A549 (cell line): ENCODE results near the gene CRIP3. TPM values are rescaled to one million over a fixed set of nuclear protein-coding genes. Genes with fewer than 3 reads are reported as not detected.

Experiments
- ATAC-seq, 2 experiments: fragments of 200-7000 bp in 1 of 2; fragments of >200 bp in 1 of 2; cut with Nextera tagmentation in 1 of 2; cut with Tn5 transposase in 1 of 2; 3 replicates each; pipeline versions ENCODE4 v1.8.0 to v1.9.1; 2018 to 2020; ENCODE audit warnings: mild to moderate bottlenecking in 1 of 2, moderate library complexity in 1 of 2
- CTCF ChIA-PET: fragments of 300-600 bp; sonication (Branson Sonifier 250); formaldehyde crosslinking; extraction: SDS; loops from one replicate; lab custom pipeline; 2021; ENCODE audit warnings: antibody characterized with exemption, inconsistent platforms; lab: Yijun Ruan, JAX
- POLR2A ChIA-PET: fragments of 350-600 bp; formaldehyde crosslinking; extraction: SDS; loops from one replicate; lab custom pipeline; 2021; ENCODE audit warnings: antibody characterized with exemption, inconsistent platforms; lab: Yijun Ruan, JAX
- DNase-seq, 2 experiments: peaks; one replicate each; pipeline versions ENCODE4 v3.0.0 to v3.0.0-alpha.2; 2011 to 2016; ENCODE audit warnings: low read depth in 1 of 2, low spot score in 1 of 2
- FAIRE-seq: peaks from 2 replicates; lab custom pipeline; 2011; peaks lifted over from hg19 to GRCh38; lab: Jason Lieb, UNC
- H3K27ac ChIP-seq, 2 experiments: fragments of >200 bp; sonication (Bioruptor Twin); formaldehyde crosslinking; 3 replicates each; pipeline ENCODE4 v1.5.1; 2016 to 2017
- H3K4me1 ChIP-seq: fragments of >200 bp; sonication (Bioruptor Twin); formaldehyde crosslinking; 3 replicates; pipeline ENCODE4 v1.6.1; 2016
- H3K4me2 ChIP-seq: fragments of >200 bp; sonication (Bioruptor Twin); formaldehyde crosslinking; 3 replicates; pipeline ENCODE4 v1.6.1; 2016
- H3K4me3 ChIP-seq: fragments of >200 bp; sonication (Bioruptor Twin); formaldehyde crosslinking; 3 replicates; pipeline ENCODE4 v1.5.1; 2016
- H3K9me3 ChIP-seq: fragments of >200 bp; sonication (Bioruptor Twin); formaldehyde crosslinking; 3 replicates; pipeline ENCODE4 v1.6.1; 2016
- BHLHE40 ChIP-seq: IDR thresholded peaks from 2 replicates; pipeline ENCODE4 v1.6.1; 2012; ENCODE audit warnings: low read depth, low read length, inconsistent platforms
- CBX2 ChIP-seq: fragments of 200-600 bp; sonication (generic); IDR thresholded peaks from 2 replicates; pipeline ENCODE4 v1.6.1; 2016; ENCODE audit warnings: low read depth, mild to moderate bottlenecking, borderline replicate concordance
- CHD2 ChIP-seq: fragments of 150-350 bp; IDR thresholded peaks from 2 replicates; pipeline ENCODE4 v1.6.1; 2014; ENCODE audit warnings: low read length; ENCODE audit not compliant: partially characterized antibody
- CHD4 ChIP-seq: fragments of 200-600 bp; sonication (generic); IDR thresholded peaks from 2 replicates; pipeline ENCODE4 v1.6.1; 2016; ENCODE audit warnings: antibody characterized with exemption, mild to moderate bottlenecking, borderline replicate concordance
- EHMT2 ChIP-seq: fragments of 200-600 bp; sonication (generic); IDR thresholded peaks from 2 replicates; pipeline ENCODE4 v1.6.1; 2016; ENCODE audit warnings: antibody characterized with exemption, low read depth, mild to moderate bottlenecking, moderate library complexity
- EP300 ChIP-seq, 2 experiments: fragments of >200 bp; sonication (Bioruptor Twin); formaldehyde crosslinking; IDR thresholded peaks; 2 replicates in 1 of 2; 3 replicates in 1 of 2; pipeline ENCODE4 v1.6.1; 2016 to 2017
- GATA3 ChIP-seq: IDR thresholded peaks from 2 replicates; pipeline ENCODE4 v1.6.1; 2012; ENCODE audit warnings: borderline replicate concordance
- HDAC2 ChIP-seq: fragments of 200-600 bp; sonication (generic); IDR thresholded peaks from 2 replicates; pipeline ENCODE4 v1.6.1; 2016
- HEYL ChIP-seq: fragments of 250-450 bp; sonication (Bioruptor Pico); IDR thresholded peaks from 2 replicates; pipeline ENCODE4 v1.8.0; 2021; ENCODE audit warnings: mild to moderate bottlenecking, moderate library complexity
- KDM1A ChIP-seq: fragments of 200-600 bp; sonication (generic); IDR thresholded peaks from 2 replicates; pipeline ENCODE4 v1.6.1; 2016; ENCODE audit warnings: low read depth, mild to moderate bottlenecking
- NFE2L2 ChIP-seq: fragments of 150-350 bp; conservative IDR thresholded peaks from 2 replicates; pipeline ENCODE4 v1.6.1; 2014; ENCODE audit warnings: low read length
- PHF8 ChIP-seq: fragments of 200-600 bp; sonication (generic); IDR thresholded peaks from 2 replicates; pipeline ENCODE4 v1.6.1; 2016; ENCODE audit warnings: low read depth, mild to moderate bottlenecking, antibody characterized with exemption, moderate library complexity, borderline replicate concordance
- POLR2A ChIP-seq: IDR thresholded peaks from 2 replicates; pipeline ENCODE4 v1.6.1; 2012; ENCODE audit warnings: mild to moderate bottlenecking, low read length
- POLR2AphosphoS2 ChIP-seq: conservative IDR thresholded peaks from 2 replicates; pipeline ENCODE4 v1.6.1; 2012; ENCODE audit warnings: low read length, improper control_type of control experiment, inconsistent platforms
- RARB ChIP-seq: fragments of 250-450 bp; sonication (Bioruptor Pico); IDR thresholded peaks from 2 replicates; pipeline ENCODE4 v1.8.0; 2021; ENCODE audit warnings: mild to moderate bottlenecking, moderate library complexity
- RCOR1 ChIP-seq: fragments of 150-350 bp; IDR thresholded peaks from 2 replicates; pipeline ENCODE4 v1.6.1; 2014; ENCODE audit warnings: antibody characterized with exemption, low read length, low read depth
- RFX5 ChIP-seq: fragments of 450-650 bp; IDR thresholded peaks from 2 replicates; pipeline ENCODE4 v1.7.1; 2014; ENCODE audit warnings: antibody characterized with exemption, mild to moderate bottlenecking, moderate library complexity
- RNF2 ChIP-seq: fragments of 200-600 bp; sonication (generic); IDR thresholded peaks from 2 replicates; pipeline ENCODE4 v1.6.1; 2016; ENCODE audit warnings: low read depth, mild to moderate bottlenecking, antibody characterized with exemption, moderate library complexity, borderline replicate concordance
- SMC3 ChIP-seq: fragments of >200 bp; sonication (Bioruptor Twin); formaldehyde crosslinking; IDR thresholded peaks from 3 replicates; pipeline ENCODE4 v1.6.1; 2018; ENCODE audit warnings: inconsistent platforms
- ZNF302 ChIP-seq: fragments of 250-450 bp; sonication (Bioruptor Pico); IDR thresholded peaks from 2 replicates; pipeline ENCODE4 v1.9.0; 2021; ENCODE audit warnings: inconsistent platforms, mild to moderate bottlenecking, moderate library complexity
- WGBS: methylation state at CpG from one replicate; pipeline ENCODE4 v1.1.6; 2017; ENCODE audit errors: missing lambda C conversion rate; 5-methylcytosine and 5-hydroxymethylcytosine counted together
- polyA plus RNA-seq, 4 experiments: library from polyadenylated mRNA; depleted of rRNA in 3 of 4; stranded (reverse); fragments of >200 nt; fragmentation: RNase III in 1 of 4; extraction: RNeasy Plus Mini Kit Qiagen cat#74134 plus additional on column Dnase treatment in 1 of 4; gene quantifications; 2 replicates in 3 of 4; 3 replicates in 1 of 4; pipeline ENCODE4 v1.2.3, GENCODE V29; 2011 to 2017
- TF ChIP-seq, protein P1 (sequence below): fragments of 250-450 bp; sonication (Bioruptor Pico); IDR thresholded peaks from 2 replicates; pipeline ENCODE4 v1.5.0; 2021; ENCODE audit warnings: mild to moderate bottlenecking, moderate library complexity, borderline replicate concordance
- TF ChIP-seq, protein P2 (sequence below): fragments of >200 bp; sonication (Bioruptor Twin); formaldehyde crosslinking; IDR thresholded peaks from 3 replicates; pipeline ENCODE4 v1.6.1; 2016
- TF ChIP-seq, protein P3 (sequence below): fragments of >200 bp; sonication (Bioruptor Twin); formaldehyde crosslinking; IDR thresholded peaks from 2 replicates; pipeline ENCODE4 v1.6.1; 2016
- TF ChIP-seq, protein P4 (sequence below): IDR thresholded peaks from 2 replicates; pipeline ENCODE4 v1.6.1; 2012
- TF ChIP-seq, protein P5 (sequence below): fragments of 200-600 bp; sonication (generic); IDR thresholded peaks from 2 replicates; pipeline ENCODE4 v1.6.1; 2016; ENCODE audit warnings: antibody characterized with exemption, mild to moderate bottlenecking, moderate library complexity

Gene CRIP3
- polyA plus RNA-seq, 2 of the 4 experiments (the other 2 are of a cell fraction): 1.3 to 2.8 TPM

DNA sequence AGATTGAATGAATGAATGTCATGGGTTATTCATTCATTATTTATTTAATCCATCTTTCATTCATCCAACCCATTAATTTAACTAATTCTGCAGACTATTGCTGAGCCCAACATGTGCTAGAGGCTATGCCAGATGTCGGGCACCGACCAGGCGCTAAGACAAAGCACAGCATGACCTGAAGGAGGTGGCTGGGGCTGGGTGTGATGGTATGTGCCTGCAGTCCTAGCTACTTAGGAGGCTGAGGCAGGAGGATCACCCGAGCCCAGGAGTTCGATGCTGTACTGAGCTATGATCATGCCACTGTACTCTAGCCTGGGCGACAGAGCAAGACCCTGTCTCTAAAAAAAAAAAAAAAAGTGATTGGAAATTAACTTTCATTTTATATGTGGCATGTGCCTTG is 16.3 kb downstream of the CRIP3 start:
- H3K9me3 ChIP-seq: no peaks in the 10 kb centered on the region
- no peak overlapping the region for H3K4me2 ChIP-seq
- POLR2A ChIA-PET: no interaction called here
- H3K27ac ChIP-seq: no peak overlapping the region
- TF ChIP-seq CBX2 (no peak), SMC3 (no peak), RNF2 (no peak), RARB (CRISPR knock-in tag) (no peak), RCOR1 (no peak), CHD2 (no peak), POLR2A (no peak), BHLHE40 (no peak), CHD4 (no peak)
- TF ChIP-seq, protein P1, sequence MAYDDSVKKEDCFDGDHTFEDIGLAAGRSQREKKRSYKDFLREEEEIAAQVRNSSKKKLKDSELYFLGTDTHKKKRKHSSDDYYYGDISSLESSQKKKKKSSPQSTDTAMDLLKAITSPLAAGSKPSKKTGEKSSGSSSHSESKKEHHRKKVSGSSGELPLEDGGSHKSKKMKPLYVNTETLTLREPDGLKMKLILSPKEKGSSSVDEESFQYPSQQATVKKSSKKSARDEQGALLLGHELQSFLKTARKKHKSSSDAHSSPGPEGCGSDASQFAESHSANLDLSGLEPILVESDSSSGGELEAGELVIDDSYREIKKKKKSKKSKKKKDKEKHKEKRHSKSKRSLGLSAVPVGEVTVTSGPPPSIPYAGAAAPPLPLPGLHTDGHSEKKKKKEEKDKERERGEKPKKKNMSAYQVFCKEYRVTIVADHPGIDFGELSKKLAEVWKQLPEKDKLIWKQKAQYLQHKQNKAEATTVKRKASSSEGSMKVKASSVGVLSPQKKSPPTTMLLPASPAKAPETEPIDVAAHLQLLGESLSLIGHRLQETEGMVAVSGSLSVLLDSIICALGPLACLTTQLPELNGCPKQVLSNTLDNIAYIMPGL (CRISPR knock-in tag): no peak
- TF ChIP-seq, protein P2, sequence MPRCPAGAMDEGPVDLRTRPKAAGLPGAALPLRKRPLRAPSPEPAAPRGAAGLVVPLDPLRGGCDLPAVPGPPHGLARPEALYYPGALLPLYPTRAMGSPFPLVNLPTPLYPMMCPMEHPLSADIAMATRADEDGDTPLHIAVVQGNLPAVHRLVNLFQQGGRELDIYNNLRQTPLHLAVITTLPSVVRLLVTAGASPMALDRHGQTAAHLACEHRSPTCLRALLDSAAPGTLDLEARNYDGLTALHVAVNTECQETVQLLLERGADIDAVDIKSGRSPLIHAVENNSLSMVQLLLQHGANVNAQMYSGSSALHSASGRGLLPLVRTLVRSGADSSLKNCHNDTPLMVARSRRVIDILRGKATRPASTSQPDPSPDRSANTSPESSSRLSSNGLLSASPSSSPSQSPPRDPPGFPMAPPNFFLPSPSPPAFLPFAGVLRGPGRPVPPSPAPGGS: no peak
- TF ChIP-seq, protein P3, sequence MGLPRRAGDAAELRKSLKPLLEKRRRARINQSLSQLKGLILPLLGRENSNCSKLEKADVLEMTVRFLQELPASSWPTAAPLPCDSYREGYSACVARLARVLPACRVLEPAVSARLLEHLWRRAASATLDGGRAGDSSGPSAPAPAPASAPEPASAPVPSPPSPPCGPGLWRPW: no peak
- ATAC-seq (no peak), DNase-seq (no peak), FAIRE-seq (no peak)
- H3K4me3 ChIP-seq: no peak overlapping the region
- CTCF ChIA-PET: interaction anchor here (0.9 to 1.7 kb wide), 3 partner anchors 8 to 45 kb away, joined by 3 to 6 read pairs (median 5); partner anchors contain the start of gene CRIP3
- peaks cover 8% of the 10 kb centered on the region; the same call in 2 of the 3 replicates for H3K4me1 ChIP-seq
- WGBS: 88% methylated on average over 6 of the region's 6 CpGs

DNA sequence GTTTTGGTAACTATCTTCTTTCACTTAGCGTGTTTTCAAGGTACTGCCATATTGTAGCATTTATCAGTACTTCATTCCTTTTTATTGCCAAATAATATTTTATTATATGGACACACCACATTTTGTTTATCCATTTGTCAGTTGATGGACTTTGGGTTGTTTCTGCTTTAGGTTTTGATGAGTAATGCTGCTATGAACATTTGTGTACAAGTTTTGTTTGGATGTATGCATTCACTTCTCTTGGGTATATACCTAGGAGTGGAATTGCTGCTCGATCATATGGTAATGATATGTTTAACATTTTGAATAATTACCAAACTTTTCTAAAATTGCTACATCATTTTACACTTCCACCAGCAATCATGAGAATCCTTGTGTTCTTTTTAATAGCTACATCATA is 16.9 kb downstream of the CRIP3 start:
- H3K4me2 ChIP-seq: no peak overlapping the region
- H3K9me3 ChIP-seq: no peaks in the 10 kb centered on the region
- WGBS: 77% methylated on average over 2 of the region's 2 CpGs
- DNase-seq (no peak), ATAC-seq (no peak), FAIRE-seq (no peak)
- TF ChIP-seq, protein P4, sequence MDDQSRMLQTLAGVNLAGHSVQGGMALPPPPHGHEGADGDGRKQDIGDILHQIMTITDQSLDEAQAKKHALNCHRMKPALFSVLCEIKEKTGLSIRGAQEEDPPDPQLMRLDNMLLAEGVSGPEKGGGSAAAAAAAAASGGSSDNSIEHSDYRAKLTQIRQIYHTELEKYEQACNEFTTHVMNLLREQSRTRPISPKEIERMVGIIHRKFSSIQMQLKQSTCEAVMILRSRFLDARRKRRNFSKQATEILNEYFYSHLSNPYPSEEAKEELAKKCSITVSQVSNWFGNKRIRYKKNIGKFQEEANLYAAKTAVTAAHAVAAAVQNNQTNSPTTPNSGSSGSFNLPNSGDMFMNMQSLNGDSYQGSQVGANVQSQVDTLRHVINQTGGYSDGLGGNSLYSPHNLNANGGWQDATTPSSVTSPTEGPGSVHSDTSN: no peak
- peaks cover 14% of the 10 kb centered on the region; the same call in 2 of the 3 replicates for H3K4me1 ChIP-seq
- H3K27ac ChIP-seq: no peak overlapping the region
- POLR2A ChIA-PET: no interaction called here
- H3K4me3 ChIP-seq: no peak overlapping the region
- CTCF ChIA-PET: interaction anchor here (1.4 to 1.7 kb wide), 2 partner anchors 9 to 17 kb away, joined by 5 to 6 read pairs; partner anchors contain the start of gene CRIP3

DNA sequence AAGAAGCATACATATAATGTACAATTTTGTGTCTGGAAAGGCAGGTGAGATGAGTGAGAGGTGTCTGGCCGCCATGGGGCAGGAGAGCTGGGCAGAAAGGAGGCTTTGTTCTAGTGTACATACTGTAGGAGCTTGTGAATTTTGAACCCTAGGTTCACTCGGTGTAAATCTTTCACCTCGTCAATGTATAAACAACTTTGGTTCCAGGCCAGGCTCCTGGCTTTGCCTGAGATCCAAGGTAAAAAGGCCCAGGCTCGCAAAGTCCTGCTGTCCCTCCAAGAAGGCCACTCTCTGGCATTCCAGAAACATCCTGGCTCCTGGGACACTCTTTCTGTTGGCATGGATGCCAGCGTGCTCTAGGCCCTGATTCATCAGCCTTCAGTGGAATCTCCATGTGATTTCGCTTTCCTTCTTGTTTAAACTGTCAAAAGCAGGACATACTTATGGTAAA is 17.7 kb downstream of the CRIP3 start:
- H3K4me1 ChIP-seq: peaks cover 14% of the 10 kb centered on the region; the same call in 2 of the 3 replicates
- H3K9me3 ChIP-seq: no peaks in the 10 kb centered on the region
- no peak for DNase-seq
- CTCF ChIA-PET: interaction anchor here (1.4 kb wide), 1 partner anchor 10 kb away, joined by 5 read pairs; no protein-coding TSS in a partner anchor
- no peak overlapping the region for H3K4me2 ChIP-seq
- H3K4me3 ChIP-seq: no peak overlapping the region
- H3K27ac ChIP-seq: no peak overlapping the region
- POLR2A ChIA-PET: no interaction called here
- WGBS: 78% methylated on average over 6 of the region's 6 CpGs
- ATAC-seq: no peak
- FAIRE-seq: no peak
- TF ChIP-seq BHLHE40 (no peak), ZNF302 (no peak), KDM1A (no peak), EP300 (IDR thresholded peaks at IDR 0.05) (no peak), PHF8 (no peak), GATA3 (no peak), EHMT2 (no peak), HDAC2 (no peak), NFE2L2 (no peak), HEYL (CRISPR knock-in tag) (no peak), RFX5 (no peak), POLR2AphosphoS2 (no peak), SMC3 (no peak)
- TF ChIP-seq, protein P2: no peak
- TF ChIP-seq, protein P5, sequence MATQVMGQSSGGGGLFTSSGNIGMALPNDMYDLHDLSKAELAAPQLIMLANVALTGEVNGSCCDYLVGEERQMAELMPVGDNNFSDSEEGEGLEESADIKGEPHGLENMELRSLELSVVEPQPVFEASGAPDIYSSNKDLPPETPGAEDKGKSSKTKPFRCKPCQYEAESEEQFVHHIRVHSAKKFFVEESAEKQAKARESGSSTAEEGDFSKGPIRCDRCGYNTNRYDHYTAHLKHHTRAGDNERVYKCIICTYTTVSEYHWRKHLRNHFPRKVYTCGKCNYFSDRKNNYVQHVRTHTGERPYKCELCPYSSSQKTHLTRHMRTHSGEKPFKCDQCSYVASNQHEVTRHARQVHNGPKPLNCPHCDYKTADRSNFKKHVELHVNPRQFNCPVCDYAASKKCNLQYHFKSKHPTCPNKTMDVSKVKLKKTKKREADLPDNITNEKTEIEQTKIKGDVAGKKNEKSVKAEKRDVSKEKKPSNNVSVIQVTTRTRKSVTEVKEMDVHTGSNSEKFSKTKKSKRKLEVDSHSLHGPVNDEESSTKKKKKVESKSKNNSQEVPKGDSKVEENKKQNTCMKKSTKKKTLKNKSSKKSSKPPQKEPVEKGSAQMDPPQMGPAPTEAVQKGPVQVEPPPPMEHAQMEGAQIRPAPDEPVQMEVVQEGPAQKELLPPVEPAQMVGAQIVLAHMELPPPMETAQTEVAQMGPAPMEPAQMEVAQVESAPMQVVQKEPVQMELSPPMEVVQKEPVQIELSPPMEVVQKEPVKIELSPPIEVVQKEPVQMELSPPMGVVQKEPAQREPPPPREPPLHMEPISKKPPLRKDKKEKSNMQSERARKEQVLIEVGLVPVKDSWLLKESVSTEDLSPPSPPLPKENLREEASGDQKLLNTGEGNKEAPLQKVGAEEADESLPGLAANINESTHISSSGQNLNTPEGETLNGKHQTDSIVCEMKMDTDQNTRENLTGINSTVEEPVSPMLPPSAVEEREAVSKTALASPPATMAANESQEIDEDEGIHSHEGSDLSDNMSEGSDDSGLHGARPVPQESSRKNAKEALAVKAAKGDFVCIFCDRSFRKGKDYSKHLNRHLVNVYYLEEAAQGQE: no peak
